ENCODE results near the gene LMO3. TPM values are rescaled to one million over a fixed set of nuclear protein-coding genes. Genes with fewer than 3 reads are reported as not detected.

LMO3 gene
- total and polyA plus RNA-seq, 2 of the 8 experiments (the other 6 are each of a cell fraction or from before 2014, with no cell fraction given): 4.7 to 16.7 TPM

DNA sequence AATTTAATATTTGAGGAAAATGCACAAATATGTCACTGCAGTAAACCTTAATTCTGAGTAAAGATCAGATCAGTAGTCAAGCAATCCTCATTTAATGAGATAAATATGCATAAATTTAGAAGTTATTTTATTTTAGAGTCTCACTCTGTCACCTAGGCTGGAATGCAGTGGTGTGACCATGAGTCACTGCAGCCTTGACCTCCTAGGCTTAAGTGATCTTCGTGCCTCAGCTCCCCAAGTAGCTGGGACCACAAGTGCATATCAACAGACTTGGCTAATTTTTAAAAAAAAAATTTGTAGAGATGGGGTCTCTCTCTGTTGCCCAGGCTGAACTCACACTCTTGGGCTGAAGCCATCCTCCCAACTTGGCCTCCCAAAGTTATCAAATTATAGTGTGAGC, 41.3 kb downstream of the LMO3 start (continued):
- TF ChIP-seq, protein P1, sequence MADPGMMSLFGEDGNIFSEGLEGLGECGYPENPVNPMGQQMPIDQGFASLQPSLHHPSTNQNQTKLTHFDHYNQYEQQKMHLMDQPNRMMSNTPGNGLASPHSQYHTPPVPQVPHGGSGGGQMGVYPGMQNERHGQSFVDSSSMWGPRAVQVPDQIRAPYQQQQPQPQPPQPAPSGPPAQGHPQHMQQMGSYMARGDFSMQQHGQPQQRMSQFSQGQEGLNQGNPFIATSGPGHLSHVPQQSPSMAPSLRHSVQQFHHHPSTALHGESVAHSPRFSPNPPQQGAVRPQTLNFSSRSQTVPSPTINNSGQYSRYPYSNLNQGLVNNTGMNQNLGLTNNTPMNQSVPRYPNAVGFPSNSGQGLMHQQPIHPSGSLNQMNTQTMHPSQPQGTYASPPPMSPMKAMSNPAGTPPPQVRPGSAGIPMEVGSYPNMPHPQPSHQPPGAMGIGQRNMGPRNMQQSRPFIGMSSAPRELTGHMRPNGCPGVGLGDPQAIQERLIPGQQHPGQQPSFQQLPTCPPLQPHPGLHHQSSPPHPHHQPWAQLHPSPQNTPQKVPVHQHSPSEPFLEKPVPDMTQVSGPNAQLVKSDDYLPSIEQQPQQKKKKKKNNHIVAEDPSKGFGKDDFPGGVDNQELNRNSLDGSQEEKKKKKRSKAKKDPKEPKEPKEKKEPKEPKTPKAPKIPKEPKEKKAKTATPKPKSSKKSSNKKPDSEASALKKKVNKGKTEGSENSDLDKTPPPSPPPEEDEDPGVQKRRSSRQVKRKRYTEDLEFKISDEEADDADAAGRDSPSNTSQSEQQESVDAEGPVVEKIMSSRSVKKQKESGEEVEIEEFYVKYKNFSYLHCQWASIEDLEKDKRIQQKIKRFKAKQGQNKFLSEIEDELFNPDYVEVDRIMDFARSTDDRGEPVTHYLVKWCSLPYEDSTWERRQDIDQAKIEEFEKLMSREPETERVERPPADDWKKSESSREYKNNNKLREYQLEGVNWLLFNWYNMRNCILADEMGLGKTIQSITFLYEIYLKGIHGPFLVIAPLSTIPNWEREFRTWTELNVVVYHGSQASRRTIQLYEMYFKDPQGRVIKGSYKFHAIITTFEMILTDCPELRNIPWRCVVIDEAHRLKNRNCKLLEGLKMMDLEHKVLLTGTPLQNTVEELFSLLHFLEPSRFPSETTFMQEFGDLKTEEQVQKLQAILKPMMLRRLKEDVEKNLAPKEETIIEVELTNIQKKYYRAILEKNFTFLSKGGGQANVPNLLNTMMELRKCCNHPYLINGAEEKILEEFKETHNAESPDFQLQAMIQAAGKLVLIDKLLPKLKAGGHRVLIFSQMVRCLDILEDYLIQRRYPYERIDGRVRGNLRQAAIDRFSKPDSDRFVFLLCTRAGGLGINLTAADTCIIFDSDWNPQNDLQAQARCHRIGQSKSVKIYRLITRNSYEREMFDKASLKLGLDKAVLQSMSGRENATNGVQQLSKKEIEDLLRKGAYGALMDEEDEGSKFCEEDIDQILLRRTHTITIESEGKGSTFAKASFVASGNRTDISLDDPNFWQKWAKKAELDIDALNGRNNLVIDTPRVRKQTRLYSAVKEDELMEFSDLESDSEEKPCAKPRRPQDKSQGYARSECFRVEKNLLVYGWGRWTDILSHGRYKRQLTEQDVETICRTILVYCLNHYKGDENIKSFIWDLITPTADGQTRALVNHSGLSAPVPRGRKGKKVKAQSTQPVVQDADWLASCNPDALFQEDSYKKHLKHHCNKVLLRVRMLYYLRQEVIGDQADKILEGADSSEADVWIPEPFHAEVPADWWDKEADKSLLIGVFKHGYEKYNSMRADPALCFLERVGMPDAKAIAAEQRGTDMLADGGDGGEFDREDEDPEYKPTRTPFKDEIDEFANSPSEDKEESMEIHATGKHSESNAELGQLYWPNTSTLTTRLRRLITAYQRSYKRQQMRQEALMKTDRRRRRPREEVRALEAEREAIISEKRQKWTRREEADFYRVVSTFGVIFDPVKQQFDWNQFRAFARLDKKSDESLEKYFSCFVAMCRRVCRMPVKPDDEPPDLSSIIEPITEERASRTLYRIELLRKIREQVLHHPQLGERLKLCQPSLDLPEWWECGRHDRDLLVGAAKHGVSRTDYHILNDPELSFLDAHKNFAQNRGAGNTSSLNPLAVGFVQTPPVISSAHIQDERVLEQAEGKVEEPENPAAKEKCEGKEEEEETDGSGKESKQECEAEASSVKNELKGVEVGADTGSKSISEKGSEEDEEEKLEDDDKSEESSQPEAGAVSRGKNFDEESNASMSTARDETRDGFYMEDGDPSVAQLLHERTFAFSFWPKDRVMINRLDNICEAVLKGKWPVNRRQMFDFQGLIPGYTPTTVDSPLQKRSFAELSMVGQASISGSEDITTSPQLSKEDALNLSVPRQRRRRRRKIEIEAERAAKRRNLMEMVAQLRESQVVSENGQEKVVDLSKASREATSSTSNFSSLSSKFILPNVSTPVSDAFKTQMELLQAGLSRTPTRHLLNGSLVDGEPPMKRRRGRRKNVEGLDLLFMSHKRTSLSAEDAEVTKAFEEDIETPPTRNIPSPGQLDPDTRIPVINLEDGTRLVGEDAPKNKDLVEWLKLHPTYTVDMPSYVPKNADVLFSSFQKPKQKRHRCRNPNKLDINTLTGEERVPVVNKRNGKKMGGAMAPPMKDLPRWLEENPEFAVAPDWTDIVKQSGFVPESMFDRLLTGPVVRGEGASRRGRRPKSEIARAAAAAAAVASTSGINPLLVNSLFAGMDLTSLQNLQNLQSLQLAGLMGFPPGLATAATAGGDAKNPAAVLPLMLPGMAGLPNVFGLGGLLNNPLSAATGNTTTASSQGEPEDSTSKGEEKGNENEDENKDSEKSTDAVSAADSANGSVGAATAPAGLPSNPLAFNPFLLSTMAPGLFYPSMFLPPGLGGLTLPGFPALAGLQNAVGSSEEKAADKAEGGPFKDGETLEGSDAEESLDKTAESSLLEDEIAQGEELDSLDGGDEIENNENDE (IDR thresholded peaks at IDR 0.05; ENCODE audit: insufficient replicate concordance, low read length): no peak
- TF ChIP-seq CREB1 (IDR thresholded peaks at IDR 0.05) (no peak), SP4 (IDR thresholded peaks at IDR 0.05; ENCODE audit: low read length) (no peak), KDM1A (IDR thresholded peaks at IDR 0.05; ENCODE audit: borderline replicate concordance, low read length) (no peak), SIX5 (IDR thresholded peaks at IDR 0.05; ENCODE audit: low read depth, low read length) (no peak), POLR2AphosphoS5 (IDR thresholded peaks at IDR 0.05; ENCODE audit: low read depth, low read length) (no peak), TEAD4 (IDR thresholded peaks at IDR 0.05; ENCODE audit: low read depth, low read length) (no peak), BCL11A (IDR thresholded peaks at IDR 0.05; ENCODE audit: low read depth in 2 of 2, low read length in 2 of 2) (no peak), BRCA1 (IDR thresholded peaks at IDR 0.05; ENCODE audit: low read depth, low read length) (no peak), EGR1 (IDR thresholded peaks at IDR 0.05; ENCODE audit: borderline replicate concordance, low read depth, low read length) (no peak)

Data from H1 (cell line).